Gastrocnemius medialis (tissue), 4 donors: ENCODE measurements around the gene RCVRN. TPM values are rescaled to one million over a fixed set of nuclear protein-coding genes. Genes with fewer than 3 reads are reported as not detected.

ENCODE experiments used
- ATAC-seq, 2 donors: fragments of 150-250 bp; one replicate each; pipeline ENCODE4 v1.9.1; 2016
- DNase-seq, 2 donors: peaks; one replicate each; pipeline ENCODE4 v3.0.0-alpha.2; 2019
- H3K27ac ChIP-seq, 4 donors: fragments of 200-600 bp; sonication (generic); 1 replicate in 1 of 4; 2 replicates in 3 of 4; pipeline ENCODE4 v1.5.1; 2016 to 2018; ENCODE audit warnings: mild to moderate bottlenecking in 2 of 4, moderate library complexity in 1 of 4
- H3K27me3 ChIP-seq, 3 donors: fragments of 200-600 bp; sonication (generic) in 2 of 3; 1 replicate in 1 of 3; 2 replicates in 2 of 3; pipeline versions ENCODE4 v1.5.1 to v1.6.0; 2016 to 2019; ENCODE audit warnings: mild to moderate bottlenecking in 1 of 3, moderate library complexity in 1 of 3
- H3K36me3 ChIP-seq, 2 donors: fragments of 200-600 bp; sonication (generic) in 1 of 2; one replicate each; pipeline ENCODE4 v1.5.1; 2017 to 2018
- H3K4me1 ChIP-seq, 2 donors: fragments of 200-600 bp; sonication (generic) in 1 of 2; one replicate each; pipeline ENCODE4 v1.5.1; 2016 to 2017; ENCODE audit warnings: mild to moderate bottlenecking in 2 of 2
- H3K4me3 ChIP-seq, 4 donors: fragments of 200-600 bp; sonication (generic) in 3 of 4; 1 replicate in 1 of 4; 2 replicates in 3 of 4; pipeline ENCODE4 v1.5.1; 2016 to 2019; ENCODE audit warnings: mild to moderate bottlenecking in 2 of 4
- H3K9me3 ChIP-seq, 3 donors: fragments of 200-600 bp; sonication (generic) in 2 of 3; 1 replicate in 1 of 3; 2 replicates in 2 of 3; pipeline ENCODE4 v1.5.1; 2016 to 2019
- POLR2A ChIP-seq, 2 donors: fragments of 450-650 bp; IDR thresholded peaks; one replicate each; pipeline ENCODE4 v1.6.1; 2017; ENCODE audit warnings: antibody characterized with exemption in 2 of 2, mild to moderate bottlenecking in 2 of 2, moderate library complexity in 2 of 2
- in situ Hi-C, 4 donors: fragments of 200-750 bp; cut with MboI; loops; one replicate each; pipeline versions ENCODE4 v1.15.0 to v1.8.0; 2017; ENCODE audit warnings: low sequenced_read_pairs in 4 of 4
- intact Hi-C: fragments of 100-400 bp; cut with DNase I; formaldehyde crosslinking; loops from one replicate; pipeline ENCODE4 v1.15.1; 2023; ENCODE audit warnings: low total_unique reads
- total RNA-seq, 4 donors: library from RNA; depleted of rRNA; stranded (reverse); fragments of >200 nt; gene quantifications; one replicate each; pipeline versions ENCODE4 v1.1.0 to v1.2.3, GENCODE V29; 2016
- TF ChIP-seq, protein P1 (sequence below), 5 experiments: fragments of 450-650 bp in 3 of 5; fragments of 200-600 bp in 2 of 5; sonication (generic) in 2 of 5; IDR thresholded peaks in 4 of 5; conservative IDR thresholded peaks in 1 of 5; 1 replicate in 4 of 5; 2 replicates in 1 of 5; pipeline ENCODE4 v1.5.1; 2016 to 2019; ENCODE audit warnings: antibody characterized with exemption in 5 of 5, mild to moderate bottlenecking in 3 of 5, moderate library complexity in 3 of 5

Gene RCVRN
- total RNA-seq, 4 donors from 2014 or later = not detected

DNA sequence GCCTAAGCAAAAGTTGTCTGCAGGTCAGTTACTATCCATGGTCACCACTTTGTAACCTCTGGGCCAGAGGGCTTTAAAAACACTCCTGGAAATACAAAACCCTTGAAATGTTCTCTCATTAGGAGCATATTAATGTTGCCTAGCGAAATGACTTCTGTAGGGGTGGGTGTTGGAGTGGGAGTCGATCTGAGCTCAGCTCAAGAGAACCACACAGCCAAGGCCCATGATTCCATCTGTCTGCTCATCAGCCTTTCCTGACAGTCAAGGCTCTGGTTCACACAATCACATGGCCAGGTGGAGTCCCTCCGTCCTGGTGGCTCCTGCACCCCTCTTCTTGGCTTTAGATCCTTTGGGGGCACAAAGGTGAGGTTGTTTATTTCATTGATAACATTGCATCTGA lies 26.7 kb downstream of the RCVRN start:
- TF ChIP-seq, protein P1, sequence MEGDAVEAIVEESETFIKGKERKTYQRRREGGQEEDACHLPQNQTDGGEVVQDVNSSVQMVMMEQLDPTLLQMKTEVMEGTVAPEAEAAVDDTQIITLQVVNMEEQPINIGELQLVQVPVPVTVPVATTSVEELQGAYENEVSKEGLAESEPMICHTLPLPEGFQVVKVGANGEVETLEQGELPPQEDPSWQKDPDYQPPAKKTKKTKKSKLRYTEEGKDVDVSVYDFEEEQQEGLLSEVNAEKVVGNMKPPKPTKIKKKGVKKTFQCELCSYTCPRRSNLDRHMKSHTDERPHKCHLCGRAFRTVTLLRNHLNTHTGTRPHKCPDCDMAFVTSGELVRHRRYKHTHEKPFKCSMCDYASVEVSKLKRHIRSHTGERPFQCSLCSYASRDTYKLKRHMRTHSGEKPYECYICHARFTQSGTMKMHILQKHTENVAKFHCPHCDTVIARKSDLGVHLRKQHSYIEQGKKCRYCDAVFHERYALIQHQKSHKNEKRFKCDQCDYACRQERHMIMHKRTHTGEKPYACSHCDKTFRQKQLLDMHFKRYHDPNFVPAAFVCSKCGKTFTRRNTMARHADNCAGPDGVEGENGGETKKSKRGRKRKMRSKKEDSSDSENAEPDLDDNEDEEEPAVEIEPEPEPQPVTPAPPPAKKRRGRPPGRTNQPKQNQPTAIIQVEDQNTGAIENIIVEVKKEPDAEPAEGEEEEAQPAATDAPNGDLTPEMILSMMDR (IDR thresholded peaks at IDR 0.05 in 4 of 5, conservative IDR thresholded peaks at IDR 0.05 in 1 of 5) = no peak
- no peak for TF ChIP-seq POLR2A (IDR thresholded peaks at IDR 0.05)
- intact Hi-C loops = no loop called here
- in situ Hi-C loops = loop anchor here in 1 of 4 donors (10.0 kb wide), 1 partner anchor 144 kb away; no protein-coding TSS in a partner anchor
- Histone ChIP-seq H3K27ac (no peak overlapping the region), H3K9me3 (peaks cover 0 to 5% (median 0%) of the 10 kb centered on the region in 3 donors), H3K4me1 (no peaks in the 10 kb centered on the region), H3K27me3 (no peaks in the 10 kb centered on the region), H3K36me3 (no peaks in the 10 kb centered on the region), H3K4me3 (no peak overlapping the region)
- no peak for ATAC-seq
- DNase-seq = no peak

DNA sequence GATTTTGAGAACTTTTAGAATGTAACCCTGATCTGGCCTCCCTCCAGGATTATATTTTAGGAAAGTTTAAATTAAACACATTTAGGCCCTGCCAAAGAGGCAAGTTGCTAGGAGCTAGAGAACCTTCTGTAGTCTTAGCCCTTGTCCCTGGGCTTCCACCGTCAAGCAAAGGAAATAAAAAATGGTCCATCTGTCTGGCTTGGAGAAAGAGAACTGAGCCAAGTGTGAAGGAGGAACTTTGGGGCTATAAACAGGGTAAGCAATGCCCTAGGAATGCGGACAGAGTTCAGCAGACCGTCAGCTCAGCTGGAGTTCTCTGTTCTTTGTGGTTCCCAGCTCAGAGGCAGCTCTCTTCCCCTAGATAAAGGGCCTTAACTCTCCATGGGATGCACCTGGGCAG lies 29.6 kb downstream of the RCVRN start:
- in situ Hi-C loops (loop anchor here in 1 of 4 donors (10.0 kb wide), 1 partner anchor 141 kb away; no protein-coding TSS in a partner anchor), intact Hi-C loops (loop anchor here (2.0 kb wide), 1 partner anchor 147 kb away; no protein-coding TSS in a partner anchor)
- no peak for ATAC-seq
- Histone ChIP-seq H3K36me3 (no peaks in the 10 kb centered on the region), H3K27ac (no peak overlapping the region), H3K4me1 (no peaks in the 10 kb centered on the region), H3K9me3 (no peaks in the 10 kb centered on the region), H3K27me3 (no peaks in the 10 kb centered on the region), H3K4me3 (no peak overlapping the region)
- DNase-seq = no peak
- TF ChIP-seq, protein P1 (IDR thresholded peaks at IDR 0.05 in 4 of 5, conservative IDR thresholded peaks at IDR 0.05 in 1 of 5) = no peak
- no peak for TF ChIP-seq POLR2A (IDR thresholded peaks at IDR 0.05)

DNA sequence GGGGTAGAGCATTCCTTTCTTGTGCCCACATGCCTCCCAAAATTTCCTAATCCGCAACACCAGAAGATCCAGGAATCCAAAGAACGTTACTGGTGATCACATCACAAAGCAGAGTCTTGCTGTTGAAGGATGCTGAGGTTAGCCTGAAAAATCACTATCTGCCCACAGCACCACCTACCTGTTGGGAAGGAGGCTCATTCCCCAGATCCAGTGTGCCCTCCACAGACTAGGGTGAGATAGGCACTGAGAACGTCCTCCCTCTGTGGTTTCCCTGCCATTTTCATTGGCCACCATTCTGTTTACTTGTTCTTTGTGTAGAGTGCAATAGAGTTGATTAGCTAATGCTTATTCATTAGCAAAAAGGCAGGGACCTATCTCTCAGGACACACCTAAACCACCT lies 30.3 kb downstream of the RCVRN start:
- ATAC-seq (peak in 1 of 2 donors; percentile 30), DNase-seq (no peak)
- H3K27me3 ChIP-seq = no peaks in the 10 kb centered on the region
- TF ChIP-seq, protein P1 (IDR thresholded peaks at IDR 0.05 in 4 of 5, conservative IDR thresholded peaks at IDR 0.05 in 1 of 5) = no peak
- no peak for TF ChIP-seq POLR2A (IDR thresholded peaks at IDR 0.05)
- no peak overlapping the region for H3K4me3 ChIP-seq
- intact Hi-C loops = loop anchor here (2.0 kb wide), 1 partner anchor 146 kb away; no protein-coding TSS in a partner anchor
- in situ Hi-C loops = loop anchor here in 1 of 4 donors (10.0 kb wide), 1 partner anchor 140 kb away; no protein-coding TSS in a partner anchor
- H3K9me3 ChIP-seq = no peaks in the 10 kb centered on the region
- no peaks in the 10 kb centered on the region for H3K36me3 ChIP-seq
- no peaks in the 10 kb centered on the region for H3K4me1 ChIP-seq
- no peak overlapping the region for H3K27ac ChIP-seq

DNA sequence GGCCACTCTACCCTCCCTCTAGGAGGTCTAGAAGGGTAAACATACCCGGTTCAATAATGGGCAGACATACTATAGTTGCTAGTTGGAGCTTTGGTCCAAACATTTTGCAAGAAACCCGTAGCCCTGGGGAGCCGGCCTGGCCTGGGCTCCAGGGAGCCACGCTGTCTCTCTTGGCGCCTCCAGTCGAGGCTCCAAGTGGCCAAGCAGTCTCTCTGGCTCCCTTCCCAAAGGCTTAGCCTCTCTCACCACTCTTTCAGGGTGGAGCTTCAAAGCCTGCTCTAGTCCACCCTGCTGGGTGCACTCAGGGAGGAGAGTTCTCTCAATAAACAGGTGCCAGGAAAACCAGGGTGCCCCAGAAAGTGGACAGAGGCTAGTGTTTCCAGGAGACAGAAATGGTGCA lies 32.2 kb downstream of the RCVRN start:
- DNase-seq (no peak), ATAC-seq (no peak)
- H3K4me3 ChIP-seq = no peak overlapping the region
- H3K36me3 ChIP-seq = no peaks in the 10 kb centered on the region
- no peaks in the 10 kb centered on the region for H3K27me3 ChIP-seq
- no peak overlapping the region for H3K27ac ChIP-seq
- in situ Hi-C loops = loop anchor here in 1 of 4 donors (10.0 kb wide), 1 partner anchor 138 kb away; no protein-coding TSS in a partner anchor
- H3K4me1 ChIP-seq = no peaks in the 10 kb centered on the region
- no peak for TF ChIP-seq POLR2A (IDR thresholded peaks at IDR 0.05)
- TF ChIP-seq, protein P1 (IDR thresholded peaks at IDR 0.05 in 4 of 5, conservative IDR thresholded peaks at IDR 0.05 in 1 of 5) = no peak
- intact Hi-C loops = no loop called here
- H3K9me3 ChIP-seq = no peaks in the 10 kb centered on the region

DNA sequence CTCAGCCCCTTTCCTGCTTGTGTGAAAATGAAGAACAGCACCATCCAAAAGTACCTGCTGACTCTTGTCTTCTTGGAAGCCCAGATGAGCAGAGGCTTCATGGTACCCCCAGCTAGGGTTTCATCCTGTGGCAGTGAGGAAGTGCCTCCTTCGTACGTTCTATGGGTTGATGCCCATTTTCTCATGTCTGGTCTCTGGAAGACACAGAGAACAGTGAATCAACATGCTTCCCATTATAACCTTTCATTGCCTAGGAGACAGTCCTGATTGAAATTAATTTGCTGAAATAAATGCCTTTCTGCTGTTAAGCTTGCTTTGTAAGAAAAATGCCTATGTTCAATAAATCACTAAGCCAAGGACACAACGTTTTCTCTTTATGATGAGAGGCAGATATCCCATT lies 36.5 kb downstream of the RCVRN start:
- Histone ChIP-seq H3K4me1 (no peaks in the 10 kb centered on the region), H3K27me3 (no peaks in the 10 kb centered on the region), H3K27ac (no peak overlapping the region), H3K9me3 (no peaks in the 10 kb centered on the region), H3K4me3 (no peak overlapping the region), H3K36me3 (no peaks in the 10 kb centered on the region)
- intact Hi-C loops = no loop called here
- ATAC-seq = no peak
- no peak for DNase-seq
- in situ Hi-C loops = no loop called here
- TF ChIP-seq POLR2A (IDR thresholded peaks at IDR 0.05) = no peak
- TF ChIP-seq, protein P1 (IDR thresholded peaks at IDR 0.05 in 4 of 5, conservative IDR thresholded peaks at IDR 0.05 in 1 of 5) = no peak
